Measurements from ENCODE around the gene KIF13A.
"Not testable (repeated sequence)": the region's sequence is repeated elsewhere in the genome, so short reads cannot be mapped to it uniquely, and the experiment has no call there.

The KIF13A gene

GRCh38 chr6:17842014-17842776 lies 145.2 kb downstream of the KIF13A start:
- no peak for DNase-seq

- DNase-seq, result no peak
These were observed 147.8 kb downstream of the KIF13A start for GRCh38 chr6:17839513-17840223.

GRCh38 chr6:17836293-17836692 lies 151.1 kb downstream of the KIF13A start:
- no peak for DNase-seq

GRCh38 chr6:17835784-17836183 lies 151.7 kb downstream of the KIF13A start:
- no peak for DNase-seq

- DNase-seq, result no peak
These were observed 156.3 kb downstream of the KIF13A start for GRCh38 chr6:17831135-17831534.

- DNase-seq, result no peak
These were observed 157.5 kb downstream of the KIF13A start for GRCh38 chr6:17829905-17830304.

GRCh38 chr6:17828149-17828548 lies 159.3 kb downstream of the KIF13A start:
- no peak for DNase-seq

GRCh38 chr6:17826301-17826700 lies 161.1 kb downstream of the KIF13A start:
- DNase-seq, result no peak

GRCh38 chr6:17820055-17820454 lies 167.4 kb downstream of the KIF13A start:
- DNase-seq, result no peak

- DNase-seq, result no peak
These were observed 169.7 kb downstream of the KIF13A start for GRCh38 chr6:17817763-17818162.

GRCh38 chr6:17816921-17817611 lies 170.4 kb downstream of the KIF13A start:
- no peak for DNase-seq

GRCh38 chr6:17813542-17813941 lies 173.9 kb downstream of the KIF13A start:
- no peak for DNase-seq

- DNase-seq, result no peak
These were observed 175.1 kb downstream of the KIF13A start for GRCh38 chr6:17812311-17812710.

- no peak for DNase-seq
These were observed 178.8 kb downstream of the KIF13A start for GRCh38 chr6:17808609-17809008.

- DNase-seq, result not testable (repeated sequence)
These were observed 180.0 kb downstream of the KIF13A start for GRCh38 chr6:17807431-17807830.

- DNase-seq, result no peak
These were observed 184.0 kb downstream of the KIF13A start for GRCh38 chr6:17803409-17803808.

GRCh38 chr6:17798477-17799154 lies 188.8 kb downstream of the KIF13A start:
- DNase-seq, result no peak

GRCh38 chr6:17790489-17790888 lies 196.9 kb downstream of the KIF13A start:
- DNase-seq, result no peak

- no peak for DNase-seq
These were observed 202.2 kb downstream of the KIF13A start for GRCh38 chr6:17785094-17785787.

GRCh38 chr6:17780061-17780460 lies 207.4 kb downstream of the KIF13A start:
- no peak for DNase-seq

- DNase-seq, result no peak
These were observed 215.8 kb downstream of the KIF13A start for GRCh38 chr6:17771609-17772008.

GRCh38 chr6:17768881-17769280 lies 218.6 kb downstream of the KIF13A start:
- DNase-seq, result no peak

GRCh38 chr6:17768388-17768787 lies 219.0 kb downstream of the KIF13A start:
- DNase-seq, result no peak
